ENCODE data around the gene SMIM36. TPM values are rescaled to one million over a fixed set of nuclear protein-coding genes. Genes with fewer than 3 reads are reported as not detected.
"Not testable (repeated sequence)": the region's sequence is repeated elsewhere in the genome, so short reads cannot be mapped to it uniquely, and the experiment has no call there.

The SMIM36 gene
- polyA plus RNA-seq (ENCODE audit: insufficient read length in 4 of 4), result under 1 TPM in 2 of 4 donors, not detected in 2; 0.07 to 0.27 TPM

GRCh38 chr17:55510986-55511721, at the start of gene SMIM36:
Gene SMIM36, minus strand, starts transcription at chr17:55511452.
- DNase-seq (ENCODE audit: low read depth in 4 of 4, low spot score in 3 of 4), result no peak

GRCh38 chr17:55555772-55556171, 44.5 kb upstream of the SMIM36 start:
- DNase-seq (ENCODE audit: low read depth in 4 of 4, low spot score in 3 of 4), result no peak

GRCh38 chr17:55549140-55549539, 37.9 kb upstream of the SMIM36 start:
- DNase-seq (ENCODE audit: low read depth in 4 of 4, low spot score in 3 of 4), result no peak

GRCh38 chr17:55546991-55547664, 35.9 kb upstream of the SMIM36 start:
- peak in 1 of 4 donors; percentile 44 for DNase-seq (ENCODE audit: low read depth in 4 of 4, low spot score in 3 of 4)

GRCh38 chr17:55546481-55546880, 35.2 kb upstream of the SMIM36 start:
- DNase-seq (ENCODE audit: low read depth in 4 of 4, low spot score in 3 of 4), result no peak

GRCh38 chr17:55545806-55546205, 34.6 kb upstream of the SMIM36 start:
- no peak for DNase-seq (ENCODE audit: low read depth in 4 of 4, low spot score in 3 of 4)

- DNase-seq (ENCODE audit: low read depth in 4 of 4, low spot score in 3 of 4), result no peak
Observed at GRCh38 chr17:55543709-55544108, 32.5 kb upstream of the SMIM36 start.

- DNase-seq (ENCODE audit: low read depth in 4 of 4, low spot score in 3 of 4), result no peak
Observed at GRCh38 chr17:55540414-55541091, 29.3 kb upstream of the SMIM36 start.

- DNase-seq (ENCODE audit: low read depth in 4 of 4, low spot score in 3 of 4), result no peak
Observed at GRCh38 chr17:55536205-55536604, 25.0 kb upstream of the SMIM36 start.

GRCh38 chr17:55533608-55534007, 22.4 kb upstream of the SMIM36 start:
- DNase-seq (ENCODE audit: low read depth in 4 of 4, low spot score in 3 of 4), result no peak

- DNase-seq (ENCODE audit: low read depth in 4 of 4, low spot score in 3 of 4), result no peak
Observed at GRCh38 chr17:55532670-55533069, 21.4 kb upstream of the SMIM36 start.

GRCh38 chr17:55531053-55531728, 19.9 kb upstream of the SMIM36 start:
- no peak for DNase-seq (ENCODE audit: low read depth in 4 of 4, low spot score in 3 of 4)

GRCh38 chr17:55530064-55530463, 18.8 kb upstream of the SMIM36 start:
- no peak for DNase-seq (ENCODE audit: low read depth in 4 of 4, low spot score in 3 of 4)

GRCh38 chr17:55527540-55528118, 16.4 kb upstream of the SMIM36 start:
- peak in 3 of 4 donors; percentile 53 to 63 (median 56) for DNase-seq (ENCODE audit: low read depth in 4 of 4, low spot score in 3 of 4)

- no peak for DNase-seq (ENCODE audit: low read depth in 4 of 4, low spot score in 3 of 4)
Observed at GRCh38 chr17:55524440-55525220, 13.4 kb upstream of the SMIM36 start.

GRCh38 chr17:55523032-55523431, 11.8 kb upstream of the SMIM36 start:
- not testable (repeated sequence) for DNase-seq (ENCODE audit: low read depth in 4 of 4, low spot score in 3 of 4)

- no peak for DNase-seq (ENCODE audit: low read depth in 4 of 4, low spot score in 3 of 4)
Observed at GRCh38 chr17:55521186-55521585, 9.9 kb upstream of the SMIM36 start.

GRCh38 chr17:55520402-55520801, 9.2 kb upstream of the SMIM36 start:
- no peak for DNase-seq (ENCODE audit: low read depth in 4 of 4, low spot score in 3 of 4)

- no peak for DNase-seq (ENCODE audit: low read depth in 4 of 4, low spot score in 3 of 4)
Observed at GRCh38 chr17:55518510-55518909, 7.3 kb upstream of the SMIM36 start.

Data from left renal pelvis (tissue), 4 donors.